GM06990 (cell line): ENCODE data around the gene NKIRAS1.
"Not testable (repeated sequence)": the region's sequence is repeated elsewhere in the genome, so short reads cannot be mapped to it uniquely, and the experiment has no call there.

Experiments
- DNase-seq: peaks from one replicate; pipeline ENCODE4 v3.0.0-alpha.2; 2011; ENCODE audit not compliant: insufficient read length; ENCODE audit errors: extremely low read depth
- H3K27me3 ChIP-seq: replicated peaks from 2 replicates; pipeline ENCODE4 v1.6.0; 2011; ENCODE audit warnings: low read length; ENCODE audit not compliant: control insufficient read depth, insufficient read depth
- H3K36me3 ChIP-seq: 2 replicates; pipeline ENCODE4 v1.5.1; 2011; ENCODE audit warnings: low read length; ENCODE audit not compliant: control insufficient read depth, insufficient read depth
- H3K4me3 ChIP-seq: replicated peaks from 2 replicates; pipeline ENCODE4 v1.5.1; 2011; ENCODE audit warnings: low read depth, mild to moderate bottlenecking, control low read depth, low read length
- CTCF ChIP-seq: IDR thresholded peaks from 2 replicates; pipeline ENCODE4 v1.5.1; 2011; ENCODE audit warnings: low read length, control low read depth, mild to moderate bottlenecking, inconsistent platforms; ENCODE audit not compliant: insufficient read depth, poor library complexity, severe bottlenecking

The NKIRAS1 gene

GRCh38 chr3:23882487-23882918 lies 34.3 kb downstream of the NKIRAS1 start:
- Histone ChIP-seq H3K36me3 (no peaks in the 10 kb centered on the region; the same call in 1 of the 2 replicates), H3K27me3 (no peaks in the 10 kb centered on the region), H3K4me3 (no peak overlapping the region)
- DNase-seq, result no peak
- TF ChIP-seq CTCF, result no peak

- H3K27me3 ChIP-seq, DNase-seq, H3K36me3 ChIP-seq, H3K4me3 ChIP-seq: not testable (repeated sequence)
Measured at GRCh38 chr3:23881993-23882392, 34.8 kb downstream of the NKIRAS1 start.

GRCh38 chr3:23880703-23881339 lies 36.0 kb downstream of the NKIRAS1 start:
- no peaks in the 10 kb centered on the region; the same call in 1 of the 2 replicates for H3K36me3 ChIP-seq
- H3K27me3 ChIP-seq, result no peaks in the 10 kb centered on the region
- no peak for TF ChIP-seq CTCF
- H3K4me3 ChIP-seq, result no peak overlapping the region
- DNase-seq, result no peak

- no peaks in the 10 kb centered on the region for H3K27me3 ChIP-seq
- DNase-seq, result no peak
- no peak for TF ChIP-seq CTCF
- H3K36me3 ChIP-seq, result no peaks in the 10 kb centered on the region
- no peak overlapping the region for H3K4me3 ChIP-seq
Measured at GRCh38 chr3:23879485-23879884, 37.3 kb downstream of the NKIRAS1 start.

- no peak for DNase-seq
- no peaks in the 10 kb centered on the region for H3K36me3 ChIP-seq
- no peak overlapping the region for H3K4me3 ChIP-seq
- no peaks in the 10 kb centered on the region for H3K27me3 ChIP-seq
- TF ChIP-seq CTCF, result no peak
Measured at GRCh38 chr3:23877329-23877980, 39.3 kb downstream of the NKIRAS1 start.

- no peak for TF ChIP-seq CTCF
- no peak overlapping the region for H3K4me3 ChIP-seq
- DNase-seq, result no peak
- H3K27me3 ChIP-seq, result no peaks in the 10 kb centered on the region
- no peaks in the 10 kb centered on the region for H3K36me3 ChIP-seq
Measured at GRCh38 chr3:23876923-23877322, 39.9 kb downstream of the NKIRAS1 start.
